ENCODE measurements around the gene DRAXIN. TPM values are rescaled to one million over a fixed set of nuclear protein-coding genes. Genes with fewer than 3 reads are reported as not detected.

Gene DRAXIN
- total and polyA plus RNA-seq, 2 donors (not counting 3 experiments of a cell fraction or from before 2014, with no cell fraction given), result 0.44 to 3.2 TPM

DNA sequence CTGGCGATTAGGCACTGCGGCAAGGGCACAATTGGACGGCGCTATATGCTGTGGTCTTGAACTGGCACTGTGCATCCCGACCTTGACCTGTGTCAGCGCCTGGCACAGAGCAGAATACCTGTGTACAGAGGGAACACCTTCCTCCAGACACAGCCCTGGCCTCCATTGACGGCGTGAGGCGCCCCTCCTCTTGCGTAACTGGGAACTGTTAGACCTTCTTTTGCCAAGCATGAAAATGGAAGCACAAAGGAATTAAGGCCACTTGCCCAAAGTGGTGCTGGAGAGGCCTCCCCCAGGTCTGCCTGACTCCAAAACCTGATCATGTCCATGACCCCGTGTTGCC, 37.6 kb downstream of the DRAXIN start:
- no peak for FAIRE-seq
- intact Hi-C loops (cut with micrococcal nuclease), result no loop called here
- H3K9me3 ChIP-seq (replicated peaks; ENCODE audit: control insufficient read depth, insufficient read depth, low read length), result no peaks in the 10 kb centered on the region
- no peak overlapping the region for H3K4me2 ChIP-seq (ENCODE audit: insufficient read depth, low read length)
- no peak overlapping the region for H3K4me3 ChIP-seq (replicated peaks in 1 of 3; ENCODE audit: insufficient read depth in 1 of 3, low read depth in 1 of 3, low read length in 3 of 3)
- no peaks in the 10 kb centered on the region for H3K9me1 ChIP-seq (replicated peaks; ENCODE audit: control insufficient read depth, extremely low read depth, insufficient read depth, low read length)
- BruUV-seq (replicated peaks), result no TSS peak
- CTCF ChIA-PET, result interaction anchor here (0.8 to 2.5 kb wide), 2 partner anchors 10 to 18 kb away, joined by 3 to 18 read pairs; no protein-coding TSS in a partner anchor
- POLR2A ChIA-PET, result no interaction called here
- no peak overlapping the region for H3K9ac ChIP-seq (replicated peaks; ENCODE audit: extremely low read depth, insufficient read depth, low read length)
- H3K36me3 ChIP-seq (ENCODE audit: control insufficient read depth in 2 of 2, extremely low read depth in 1 of 2, insufficient read depth in 2 of 2, low read length in 2 of 2), result no peaks in the 10 kb centered on the region
- peaks cover 21% of the 10 kb centered on the region for H3K4me1 ChIP-seq (ENCODE audit: control insufficient read depth, extremely low read depth, insufficient read depth, low read length)
- DNase-seq (ENCODE audit: low read depth, low spot score), result no peak
- H3K27me3 ChIP-seq (ENCODE audit: control insufficient read depth in 2 of 2, insufficient read depth in 2 of 2, low read length in 2 of 2), result no peaks in the 10 kb centered on the region
- no peak overlapping the region for H2AFZ ChIP-seq (ENCODE audit: low read depth, low read length)
- H3K79me2 ChIP-seq (ENCODE audit: control insufficient read depth, insufficient read depth, low read length), result no peaks in the 10 kb centered on the region
- no peaks in the 10 kb centered on the region for H4K20me1 ChIP-seq (replicated peaks; ENCODE audit: control insufficient read depth, extremely low read depth, insufficient read depth, low read length)
- TF ChIP-seq POLR2A (IDR thresholded peaks at IDR 0.05; ENCODE audit: low read depth, low read length), result no peak
- TF ChIP-seq GATA2 (IDR thresholded peaks at IDR 0.05; ENCODE audit: insufficient read depth, insufficient read length, low read depth, low read length), result no peak
- TF ChIP-seq JUN (IDR thresholded peaks at IDR 0.05; ENCODE audit: borderline replicate concordance, insufficient read depth, insufficient read length, low read depth), result no peak
- TF ChIP-seq POLR2AphosphoS5 (IDR thresholded peaks at IDR 0.05; ENCODE audit: insufficient read depth, low read depth, low read length), result no peak
- no peak for TF ChIP-seq FOS (IDR thresholded peaks at IDR 0.05; ENCODE audit: borderline replicate concordance, insufficient read depth, low read length)
- TF ChIP-seq EZH2 (IDR thresholded peaks at IDR 0.05; ENCODE audit: borderline replicate concordance, low read depth, low read length, severe bottlenecking), result no peak
- TF ChIP-seq MYC (IDR thresholded peaks at IDR 0.05; ENCODE audit: low read depth, low read length), result no peak
- TF ChIP-seq, protein P1, sequence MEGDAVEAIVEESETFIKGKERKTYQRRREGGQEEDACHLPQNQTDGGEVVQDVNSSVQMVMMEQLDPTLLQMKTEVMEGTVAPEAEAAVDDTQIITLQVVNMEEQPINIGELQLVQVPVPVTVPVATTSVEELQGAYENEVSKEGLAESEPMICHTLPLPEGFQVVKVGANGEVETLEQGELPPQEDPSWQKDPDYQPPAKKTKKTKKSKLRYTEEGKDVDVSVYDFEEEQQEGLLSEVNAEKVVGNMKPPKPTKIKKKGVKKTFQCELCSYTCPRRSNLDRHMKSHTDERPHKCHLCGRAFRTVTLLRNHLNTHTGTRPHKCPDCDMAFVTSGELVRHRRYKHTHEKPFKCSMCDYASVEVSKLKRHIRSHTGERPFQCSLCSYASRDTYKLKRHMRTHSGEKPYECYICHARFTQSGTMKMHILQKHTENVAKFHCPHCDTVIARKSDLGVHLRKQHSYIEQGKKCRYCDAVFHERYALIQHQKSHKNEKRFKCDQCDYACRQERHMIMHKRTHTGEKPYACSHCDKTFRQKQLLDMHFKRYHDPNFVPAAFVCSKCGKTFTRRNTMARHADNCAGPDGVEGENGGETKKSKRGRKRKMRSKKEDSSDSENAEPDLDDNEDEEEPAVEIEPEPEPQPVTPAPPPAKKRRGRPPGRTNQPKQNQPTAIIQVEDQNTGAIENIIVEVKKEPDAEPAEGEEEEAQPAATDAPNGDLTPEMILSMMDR (IDR thresholded peaks at IDR 0.05; ENCODE audit: extremely low read depth in 1 of 2, insufficient read depth in 1 of 2, low read depth in 1 of 2, low read length in 2 of 2), result no peak
- TF ChIP-seq, protein P2, sequence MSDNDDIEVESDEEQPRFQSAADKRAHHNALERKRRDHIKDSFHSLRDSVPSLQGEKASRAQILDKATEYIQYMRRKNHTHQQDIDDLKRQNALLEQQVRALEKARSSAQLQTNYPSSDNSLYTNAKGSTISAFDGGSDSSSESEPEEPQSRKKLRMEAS (IDR thresholded peaks at IDR 0.05; ENCODE audit: insufficient read depth, insufficient read length), result no peak
- H3K27ac ChIP-seq (ENCODE audit: insufficient read depth, low read depth, low read length), result no peak overlapping the region
- dilution Hi-C loops (cut with MboI; ENCODE audit: extremely low pct_ligation_motif_present, low sequenced_read_pairs), result no loop called here
